ENCODE results near the gene RPP25L.

Gene RPP25L

DNA sequence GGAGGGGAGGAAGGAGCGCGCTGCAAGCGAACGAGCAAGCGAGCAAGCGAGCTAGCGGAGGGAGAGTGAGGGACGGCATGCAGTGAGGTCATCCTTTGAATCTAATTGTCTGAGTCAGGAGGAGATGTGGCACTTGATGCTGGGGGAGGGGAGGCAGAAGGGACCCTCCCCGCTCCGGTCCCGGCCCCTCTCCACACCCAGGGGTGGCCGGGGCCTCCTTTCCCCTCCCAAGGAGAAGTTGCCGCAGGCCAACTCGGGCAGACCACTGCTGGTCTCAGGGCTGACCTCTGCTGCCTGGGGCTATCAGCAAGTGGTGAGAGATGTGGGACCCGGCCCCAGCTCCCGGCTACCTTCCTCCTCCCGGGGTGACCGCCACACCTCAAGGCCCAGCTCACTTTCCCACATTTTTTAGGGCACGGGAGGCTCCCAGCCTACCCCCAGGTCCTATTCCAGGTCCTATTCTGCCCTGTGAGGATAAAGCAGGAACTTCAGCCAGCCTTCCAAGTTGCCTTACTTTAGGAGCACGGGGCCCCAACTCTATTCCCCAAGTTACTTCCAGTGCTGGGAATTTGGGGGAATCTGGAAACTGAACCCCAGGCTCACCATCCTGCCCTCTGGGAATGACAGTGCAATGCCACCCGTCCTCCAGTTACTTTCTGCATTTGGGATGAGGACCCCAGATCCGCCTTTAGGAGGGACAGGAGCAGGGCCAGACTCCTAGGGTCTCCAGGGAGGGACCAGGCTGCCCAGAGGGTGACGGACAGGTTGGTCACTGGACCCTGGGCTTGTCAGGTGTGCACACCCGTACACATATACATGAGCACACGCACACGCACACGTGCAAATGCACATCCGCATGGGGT, 33.4 kb downstream of the RPP25L start:
- DNase-seq: peak; percentile 80
- Histone ChIP-seq H3K4me3 (ENCODE audit: low read depth, low read length) (peak overlapping the region; percentile 52), H3K4me1 (peaks cover 69% of the 10 kb centered on the region), H3K36me3 (peaks cover 30% of the 10 kb centered on the region), H3K9me3 (no peaks in the 10 kb centered on the region), H3K27me3 (no peaks in the 10 kb centered on the region)
- TF ChIP-seq CTCF (IDR thresholded peaks at IDR 0.05; ENCODE audit: low read depth, low read length): peak; percentile 15; the same call in 1 of the 2 replicates

DNA sequence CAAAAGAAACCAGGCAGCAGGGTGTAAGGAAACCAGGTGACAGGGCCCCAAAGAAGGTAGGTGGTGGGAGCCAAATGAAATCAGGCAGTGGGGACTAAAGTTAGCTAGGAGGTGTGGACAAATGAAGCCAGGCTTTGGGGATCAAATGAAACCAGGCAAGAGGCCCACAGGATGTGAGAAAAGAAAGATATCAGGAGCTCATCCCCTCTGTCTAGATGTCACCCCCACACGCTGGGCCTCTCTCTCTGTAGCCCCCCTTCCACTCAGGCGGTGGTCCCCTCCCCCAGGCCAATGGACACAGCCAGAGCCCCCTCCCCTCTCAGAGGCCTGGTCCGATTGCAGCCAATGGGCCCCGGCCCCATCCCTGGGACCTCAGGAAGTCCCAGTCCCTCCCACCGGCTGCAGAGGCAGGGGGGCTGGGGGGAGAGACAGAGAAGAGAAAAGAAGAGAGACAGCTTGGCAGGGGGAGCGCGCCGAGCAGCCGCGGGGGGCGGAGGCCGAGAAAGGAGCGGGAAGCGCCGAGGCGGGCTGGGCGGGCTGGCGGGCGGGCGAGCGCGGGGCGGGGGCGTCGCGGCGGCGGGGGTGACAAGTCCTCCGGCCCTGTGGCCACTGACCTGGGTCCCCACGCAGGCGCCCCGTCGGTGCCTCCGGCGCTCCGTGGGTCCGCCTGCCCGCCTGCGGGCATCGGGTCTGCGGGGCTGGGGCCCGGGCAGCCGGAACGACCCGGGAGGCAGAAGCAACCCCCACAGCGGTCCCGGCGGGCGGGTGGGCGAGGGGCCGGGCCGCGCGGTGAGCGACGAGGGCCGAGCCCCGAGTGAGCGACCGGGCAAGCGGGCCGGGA, 34.3 kb downstream of the RPP25L start:
- H3K4me3 ChIP-seq (ENCODE audit: low read depth, low read length): peak overlapping the region; percentile 52
- H3K27me3 ChIP-seq: no peaks in the 10 kb centered on the region
- no peak for TF ChIP-seq CTCF (IDR thresholded peaks at IDR 0.05; ENCODE audit: low read depth, low read length)
- DNase-seq: peak; percentile 73
- no peaks in the 10 kb centered on the region for H3K9me3 ChIP-seq
- H3K36me3 ChIP-seq: peaks cover 36% of the 10 kb centered on the region
- peaks cover 64% of the 10 kb centered on the region for H3K4me1 ChIP-seq

DNA sequence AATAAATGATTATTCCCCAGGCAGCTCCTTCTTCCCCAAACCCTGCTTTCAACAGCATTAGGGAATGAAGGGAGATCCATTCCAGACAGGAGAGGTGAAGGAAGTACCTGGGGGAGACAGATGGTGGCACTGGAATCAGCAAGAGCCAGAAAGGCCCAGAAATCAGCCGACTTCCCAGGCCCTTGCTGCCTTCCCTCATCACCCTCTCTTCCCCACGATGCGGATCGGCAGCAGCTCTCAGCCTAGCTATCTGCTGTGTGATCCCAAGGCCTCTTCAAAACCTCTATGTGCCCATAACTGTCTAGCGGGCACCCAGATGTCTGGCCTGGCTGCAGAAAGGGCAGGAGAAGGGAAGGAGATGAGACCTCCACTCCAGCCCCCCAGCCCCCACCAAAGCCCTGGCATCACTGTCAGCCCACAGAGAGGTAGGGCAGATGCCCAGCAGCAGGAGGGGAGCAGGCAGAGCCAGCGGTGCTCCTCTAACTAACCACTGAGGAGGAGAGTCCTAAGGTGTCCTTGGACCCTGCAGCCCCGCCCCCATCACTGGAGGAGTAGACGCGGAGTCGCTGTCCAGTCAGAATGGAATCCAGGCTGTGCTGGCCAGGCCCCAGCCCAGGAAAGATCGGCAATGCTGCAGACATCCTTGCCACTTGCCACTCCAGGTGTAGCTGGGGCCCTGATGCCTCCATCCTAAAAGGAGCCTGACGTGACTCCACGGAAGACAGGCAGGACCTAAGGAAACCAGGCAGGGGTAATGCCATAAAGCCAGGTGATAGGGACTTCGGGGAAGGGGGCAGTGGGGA, 35.1 kb downstream of the RPP25L start:
- Histone ChIP-seq H3K4me1 (peaks cover 67% of the 10 kb centered on the region), H3K27me3 (no peaks in the 10 kb centered on the region), H3K9me3 (no peaks in the 10 kb centered on the region), H3K36me3 (peaks cover 36% of the 10 kb centered on the region), H3K4me3 (ENCODE audit: low read depth, low read length) (peak overlapping the region; percentile 52)
- TF ChIP-seq CTCF (IDR thresholded peaks at IDR 0.05; ENCODE audit: low read depth, low read length): no peak; the same call in 1 of the 2 replicates
- peak; percentile 48 for DNase-seq

DNA sequence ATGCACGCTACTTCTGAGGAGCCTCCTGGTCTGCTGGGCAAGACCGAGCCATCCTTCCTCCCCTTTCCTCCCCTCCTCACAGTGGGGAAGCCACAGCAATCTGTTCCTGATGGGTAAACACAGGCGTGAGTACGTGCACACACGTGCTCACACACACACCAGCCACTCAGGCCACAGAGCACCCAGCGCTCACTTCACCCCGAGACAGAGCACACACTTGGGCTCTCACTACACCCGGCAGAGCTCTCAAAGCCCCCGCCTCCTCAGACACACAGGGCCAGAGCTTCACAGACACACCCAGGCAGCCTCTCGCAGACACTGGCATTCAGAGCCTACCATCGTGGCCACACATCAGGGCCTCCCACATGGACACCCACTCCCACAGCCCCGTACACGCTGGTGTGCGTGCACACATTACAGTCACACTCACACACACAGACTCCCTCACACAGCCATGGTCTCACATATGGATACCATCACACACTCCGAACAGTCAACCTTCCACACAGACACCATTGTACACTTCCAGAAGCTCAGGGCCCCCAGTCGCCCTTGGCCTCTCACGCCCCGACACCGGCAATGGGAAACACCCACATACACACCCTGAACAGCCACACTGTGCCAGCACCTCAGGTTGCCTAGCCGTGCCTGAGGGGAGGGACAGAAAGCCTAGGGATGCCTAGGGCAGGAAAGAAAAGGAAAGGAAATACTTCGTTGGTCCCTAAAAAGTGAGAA, 35.9 kb downstream of the RPP25L start:
- peaks cover 33% of the 10 kb centered on the region for H3K36me3 ChIP-seq
- no peaks in the 10 kb centered on the region for H3K27me3 ChIP-seq
- no peaks in the 10 kb centered on the region for H3K9me3 ChIP-seq
- TF ChIP-seq CTCF (IDR thresholded peaks at IDR 0.05; ENCODE audit: low read depth, low read length): no peak
- no peak for DNase-seq
- H3K4me3 ChIP-seq (ENCODE audit: low read depth, low read length): no peak overlapping the region
- H3K4me1 ChIP-seq: peaks cover 68% of the 10 kb centered on the region

- no peaks in the 10 kb centered on the region for H3K9me3 ChIP-seq
- no peaks in the 10 kb centered on the region for H3K27me3 ChIP-seq
- peaks cover 68% of the 10 kb centered on the region for H3K4me1 ChIP-seq
- no peak for DNase-seq
- H3K36me3 ChIP-seq: peaks cover 36% of the 10 kb centered on the region
- no peak for TF ChIP-seq CTCF (IDR thresholded peaks at IDR 0.05; ENCODE audit: low read depth, low read length)
- no peak overlapping the region for H3K4me3 ChIP-seq (ENCODE audit: low read depth, low read length)
Measured at GRCh38 chr9:34575241-34575640, 36.7 kb downstream of the RPP25L start.

All from BE2C (cell line).